Measurements from ENCODE around the gene MLIP. TPM values are rescaled to one million over a fixed set of nuclear protein-coding genes. Genes with fewer than 3 reads are reported as not detected.

The MLIP gene
- total and polyA plus RNA-seq, 2 donors from 2014 or later = 1.7 to 2.4 TPM

- H3K9ac ChIP-seq (ENCODE audit: low read length in 3 of 3) = no peak overlapping the region
- no peak overlapping the region for H3K27ac ChIP-seq (ENCODE audit: low read depth in 2 of 2, low read length in 2 of 2)
- H3K27me3 ChIP-seq (ENCODE audit: control insufficient read depth, insufficient read depth, low read length) = no peaks in the 10 kb centered on the region
- no peaks in the 10 kb centered on the region for H3K9me3 ChIP-seq (ENCODE audit: control insufficient read depth in 2 of 3, insufficient read depth in 1 of 3, low read length in 3 of 3)
- intact Hi-C loops (cut with DNase I) = no loop called here
- no peak for TF ChIP-seq CTCF (IDR thresholded peaks at IDR 0.05; ENCODE audit: borderline replicate concordance, extremely low read depth, insufficient read depth)
- DNase-seq (no peak), FAIRE-seq (no peak)
- H3K36me3 ChIP-seq (ENCODE audit: control insufficient read depth in 2 of 3, insufficient read depth in 3 of 3, low read length in 3 of 3) = no peaks in the 10 kb centered on the region
- H3K4me1 ChIP-seq (ENCODE audit: control insufficient read depth in 2 of 3, insufficient read depth in 2 of 3, low read depth in 1 of 3, low read length in 3 of 3) = no peaks in the 10 kb centered on the region
- no peak overlapping the region for H3K4me3 ChIP-seq (ENCODE audit: low read length in 3 of 3)
Observed at GRCh38 chr6:54112151-54112650, 958 bp downstream of the MLIP start.

GRCh38 chr6:54114991-54115390, 3.7 kb downstream of the MLIP start:
- FAIRE-seq = no peak
- intact Hi-C loops (cut with DNase I) = no loop called here
- no peak for DNase-seq

GRCh38 chr6:54115966-54116365, 4.7 kb downstream of the MLIP start:
- Histone ChIP-seq H3K27ac (ENCODE audit: low read depth in 2 of 2, low read length in 2 of 2) (no peak overlapping the region), H3K36me3 (ENCODE audit: control insufficient read depth in 2 of 3, insufficient read depth in 3 of 3, low read length in 3 of 3) (no peaks in the 10 kb centered on the region), H3K4me3 (ENCODE audit: low read length in 3 of 3) (no peak overlapping the region), H3K27me3 (ENCODE audit: control insufficient read depth, insufficient read depth, low read length) (no peaks in the 10 kb centered on the region), H3K9me3 (ENCODE audit: control insufficient read depth in 2 of 3, insufficient read depth in 1 of 3, low read length in 3 of 3) (no peaks in the 10 kb centered on the region), H3K4me1 (ENCODE audit: control insufficient read depth in 2 of 3, insufficient read depth in 2 of 3, low read depth in 1 of 3, low read length in 3 of 3) (no peaks in the 10 kb centered on the region), H3K9ac (ENCODE audit: low read length in 3 of 3) (no peak overlapping the region)
- no peak for TF ChIP-seq CTCF (IDR thresholded peaks at IDR 0.05; ENCODE audit: borderline replicate concordance, extremely low read depth, insufficient read depth)
- intact Hi-C loops (cut with DNase I) = no loop called here
- FAIRE-seq = no peak
- no peak for DNase-seq

More at GRCh38 chr6:54114991-54115390, 3.7 kb downstream of the MLIP start:
- Histone ChIP-seq H3K4me1 (ENCODE audit: control insufficient read depth in 2 of 3, insufficient read depth in 2 of 3, low read depth in 1 of 3, low read length in 3 of 3) (no peaks in the 10 kb centered on the region), H3K4me3 (ENCODE audit: low read length in 3 of 3) (no peak overlapping the region), H3K9me3 (ENCODE audit: control insufficient read depth in 2 of 3, insufficient read depth in 1 of 3, low read length in 3 of 3) (no peaks in the 10 kb centered on the region), H3K36me3 (ENCODE audit: control insufficient read depth in 2 of 3, insufficient read depth in 3 of 3, low read length in 3 of 3) (no peaks in the 10 kb centered on the region), H3K9ac (ENCODE audit: low read length in 3 of 3) (no peak overlapping the region), H3K27me3 (ENCODE audit: control insufficient read depth, insufficient read depth, low read length) (no peaks in the 10 kb centered on the region), H3K27ac (ENCODE audit: low read depth in 2 of 2, low read length in 2 of 2) (no peak overlapping the region)
- no peak for TF ChIP-seq CTCF (IDR thresholded peaks at IDR 0.05; ENCODE audit: borderline replicate concordance, extremely low read depth, insufficient read depth)

GRCh38 chr6:54118117-54118516, 6.9 kb downstream of the MLIP start:
- no peak for TF ChIP-seq CTCF (IDR thresholded peaks at IDR 0.05; ENCODE audit: borderline replicate concordance, extremely low read depth, insufficient read depth)
- no peak overlapping the region for H3K27ac ChIP-seq (ENCODE audit: low read depth in 2 of 2, low read length in 2 of 2)
- H3K4me1 ChIP-seq (ENCODE audit: control insufficient read depth in 2 of 3, insufficient read depth in 2 of 3, low read depth in 1 of 3, low read length in 3 of 3) = no peaks in the 10 kb centered on the region
- FAIRE-seq = no peak
- no peak for DNase-seq
- H3K27me3 ChIP-seq (ENCODE audit: control insufficient read depth, insufficient read depth, low read length) = no peaks in the 10 kb centered on the region
- H3K9ac ChIP-seq (ENCODE audit: low read length in 3 of 3) = no peak overlapping the region
- H3K36me3 ChIP-seq (ENCODE audit: control insufficient read depth in 2 of 3, insufficient read depth in 3 of 3, low read length in 3 of 3) = no peaks in the 10 kb centered on the region
- no peaks in the 10 kb centered on the region for H3K9me3 ChIP-seq (ENCODE audit: control insufficient read depth in 2 of 3, insufficient read depth in 1 of 3, low read length in 3 of 3)
- intact Hi-C loops (cut with DNase I) = no loop called here
- no peak overlapping the region for H3K4me3 ChIP-seq (ENCODE audit: low read length in 3 of 3)

All from kidney (tissue), 14 donors.